HepG2 (cell line): ENCODE results near the gene TMEM198. TPM values are rescaled to one million over a fixed set of nuclear protein-coding genes. Genes with fewer than 3 reads are reported as not detected.

Experiments used
- ETV5 ChIP-seq: IDR thresholded peaks from 2 replicates; pipeline ENCODE4 v1.6.1; 2018; ENCODE audit warnings: missing biosample characterization, missing genetic modification reagents, inconsistent platforms, borderline replicate concordance
- IRF2 ChIP-seq: IDR thresholded peaks from 2 replicates; pipeline ENCODE4 v1.6.1; 2018; ENCODE audit warnings: missing genetic modification reagents, missing compliant biosample characterization
- NAIF1 ChIP-seq: sonication (generic); formaldehyde crosslinking; IDR thresholded peaks from 2 replicates; pipeline ENCODE4 v1.5.0; 2020; ENCODE audit warnings: mild to moderate bottlenecking, missing genetic modification reagents, borderline replicate concordance
- NFIB ChIP-seq: sonication (generic); formaldehyde crosslinking; IDR thresholded peaks from 2 replicates; pipeline ENCODE4 v1.9.0; 2021; ENCODE audit warnings: missing genetic modification reagents, mild to moderate bottlenecking, borderline replicate concordance
- NFYB ChIP-seq: sonication (generic); formaldehyde crosslinking; IDR thresholded peaks from 2 replicates; pipeline ENCODE4 v1.4.0; 2020; ENCODE audit warnings: missing genetic modification reagents
- NR2C2 ChIP-seq: sonication (generic); formaldehyde crosslinking; IDR thresholded peaks from 2 replicates; pipeline ENCODE4 v1.4.0; 2020; ENCODE audit warnings: missing genetic modification reagents, mild to moderate bottlenecking, moderate library complexity, borderline replicate concordance
- RFXANK ChIP-seq: IDR thresholded peaks from 2 replicates; pipeline ENCODE4 v1.6.1; 2016
- ZBTB42 ChIP-seq: sonication (generic); formaldehyde crosslinking; IDR thresholded peaks from 2 replicates; pipeline ENCODE4 v1.5.0; 2020; ENCODE audit warnings: mild to moderate bottlenecking, missing genetic modification reagents
- ZNF12 ChIP-seq: sonication (generic); formaldehyde crosslinking; IDR thresholded peaks from 2 replicates; pipeline ENCODE4 v1.5.0; 2020; ENCODE audit warnings: missing genetic modification reagents
- ZNF264 ChIP-seq: sonication (generic); formaldehyde crosslinking; IDR thresholded peaks from 2 replicates; pipeline ENCODE4 v1.4.0; 2020; ENCODE audit warnings: missing genetic modification reagents
- ZNF354B ChIP-seq: sonication (generic); formaldehyde crosslinking; IDR thresholded peaks from 2 replicates; pipeline ENCODE4 v1.8.0; 2022; ENCODE audit warnings: mild to moderate bottlenecking, missing genetic modification reagents
- polyA plus RNA-seq, 8 experiments: library from polyadenylated mRNA; depleted of rRNA in 3 of 8; stranded (reverse) in 7 of 8; unstranded in 1 of 8; fragments of >200 nt; fragmentation: Illumina TruSeq in 4 of 8; extraction: Trizol in 4 of 8; gene quantifications; 2 replicates each; pipeline versions ENCODE4 v1.2.1 to v1.2.3, GENCODE V29; 2011 to 2016; ENCODE audit warnings: low read depth in 4 of 8, missing spikeins in 1 of 8, mixed read lengths in 1 of 8; ENCODE audit not compliant: insufficient read depth in 1 of 8
- total RNA-seq, 5 experiments: library from RNA; depleted of rRNA; stranded (reverse); fragments of >200 nt; fragmentation: Illumina TruSeq; extraction: Trizol; gene quantifications; 2 replicates each; pipeline ENCODE4 v1.2.3, GENCODE V29; 2016; ENCODE audit warnings: low read depth in 1 of 5
- TF ChIP-seq, protein P1 (sequence below): sonication (generic); formaldehyde crosslinking; IDR thresholded peaks from 2 replicates; pipeline ENCODE4 v1.4.0; 2020; ENCODE audit warnings: missing genetic modification reagents
- TF ChIP-seq, protein P2 (sequence below): sonication (generic); formaldehyde crosslinking; IDR thresholded peaks from 2 replicates; pipeline ENCODE4 v1.5.0; 2020; ENCODE audit warnings: missing genetic modification reagents
- TF ChIP-seq, protein P3 (sequence below): sonication (generic); formaldehyde crosslinking; IDR thresholded peaks from 2 replicates; pipeline ENCODE4 v1.4.0; 2020; ENCODE audit warnings: missing genetic modification reagents, borderline replicate concordance
- TF ChIP-seq, protein P4 (sequence below): sonication (generic); formaldehyde crosslinking; IDR thresholded peaks from 2 replicates; pipeline ENCODE4 v1.8.0; 2022; ENCODE audit warnings: mild to moderate bottlenecking, missing genetic modification reagents; ENCODE audit not compliant: insufficient replicate concordance
- TF ChIP-seq, protein P5 (sequence below): sonication (generic); formaldehyde crosslinking; IDR thresholded peaks from 2 replicates; pipeline ENCODE4 v1.5.0; 2020; ENCODE audit warnings: missing genetic modification reagents
- TF ChIP-seq, protein P6 (sequence below): sonication (generic); formaldehyde crosslinking; IDR thresholded peaks from 2 replicates; pipeline ENCODE4 v1.4.0; 2020; ENCODE audit warnings: low read depth, mild to moderate bottlenecking, missing genetic modification reagents

TMEM198 gene
- total and polyA plus RNA-seq, 2 of the 13 experiments (the other 11 are each of a cell fraction or from before 2014, with no cell fraction given): 17.3 to 23.5 TPM

DNA sequence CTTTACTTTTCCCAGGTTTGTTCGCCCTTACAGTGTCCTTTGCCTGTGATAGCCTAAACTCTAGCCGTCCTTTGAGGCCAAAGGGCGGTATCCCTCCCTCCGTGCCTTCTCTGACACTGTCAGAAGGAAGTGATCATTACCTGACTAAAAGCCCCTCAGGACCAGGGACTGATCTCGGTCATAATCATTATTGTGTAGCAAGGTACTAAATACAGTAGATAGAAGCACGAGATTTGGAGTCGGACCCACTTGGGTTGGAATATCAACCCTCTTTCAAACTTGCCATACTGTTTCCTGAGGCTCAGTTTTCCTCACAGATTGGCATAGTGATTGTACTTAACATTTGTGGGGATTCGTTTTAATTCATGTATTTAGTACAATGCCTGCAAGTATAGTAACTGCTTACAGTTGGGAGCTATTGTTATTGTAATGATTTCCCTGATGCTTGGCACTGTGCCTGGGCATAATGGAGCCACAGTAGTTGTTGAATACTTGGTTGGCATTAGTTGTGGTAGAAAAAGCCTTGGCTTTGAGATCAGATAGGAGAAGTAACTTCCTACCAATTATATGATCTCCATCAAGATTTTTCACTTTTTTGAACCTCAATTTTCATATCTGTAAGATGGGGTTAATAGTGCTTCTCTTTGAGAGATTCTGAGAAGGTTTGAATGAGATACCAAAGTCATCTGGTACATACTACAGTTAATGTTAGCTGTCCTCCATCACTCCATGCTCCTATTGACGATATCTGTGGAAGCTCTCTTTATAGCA, 54.7 kb downstream of the TMEM198 start (continued):
- TF ChIP-seq, protein P1, sequence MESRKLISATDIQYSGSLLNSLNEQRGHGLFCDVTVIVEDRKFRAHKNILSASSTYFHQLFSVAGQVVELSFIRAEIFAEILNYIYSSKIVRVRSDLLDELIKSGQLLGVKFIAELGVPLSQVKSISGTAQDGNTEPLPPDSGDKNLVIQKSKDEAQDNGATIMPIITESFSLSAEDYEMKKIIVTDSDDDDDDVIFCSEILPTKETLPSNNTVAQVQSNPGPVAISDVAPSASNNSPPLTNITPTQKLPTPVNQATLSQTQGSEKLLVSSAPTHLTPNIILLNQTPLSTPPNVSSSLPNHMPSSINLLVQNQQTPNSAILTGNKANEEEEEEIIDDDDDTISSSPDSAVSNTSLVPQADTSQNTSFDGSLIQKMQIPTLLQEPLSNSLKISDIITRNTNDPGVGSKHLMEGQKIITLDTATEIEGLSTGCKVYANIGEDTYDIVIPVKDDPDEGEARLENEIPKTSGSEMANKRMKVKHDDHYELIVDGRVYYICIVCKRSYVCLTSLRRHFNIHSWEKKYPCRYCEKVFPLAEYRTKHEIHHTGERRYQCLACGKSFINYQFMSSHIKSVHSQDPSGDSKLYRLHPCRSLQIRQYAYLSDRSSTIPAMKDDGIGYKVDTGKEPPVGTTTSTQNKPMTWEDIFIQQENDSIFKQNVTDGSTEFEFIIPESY (CRISPR knock-in tag): no peak; the same call in 1 of the 2 replicates
- TF ChIP-seq ZNF264 (no peak), NAIF1 (CRISPR knock-in tag) (no peak), RFXANK (CRISPR knock-in tag) (no peak), ETV5 (no peak), IRF2 (CRISPR knock-in tag) (no peak), ZNF12 (CRISPR knock-in tag) (no peak), NR2C2 (CRISPR knock-in tag) (no peak), NFIB (CRISPR knock-in tag) (no peak), ZNF354B (CRISPR knock-in tag) (no peak), NFYB (no peak), ZBTB42 (no peak)
- TF ChIP-seq, protein P2, sequence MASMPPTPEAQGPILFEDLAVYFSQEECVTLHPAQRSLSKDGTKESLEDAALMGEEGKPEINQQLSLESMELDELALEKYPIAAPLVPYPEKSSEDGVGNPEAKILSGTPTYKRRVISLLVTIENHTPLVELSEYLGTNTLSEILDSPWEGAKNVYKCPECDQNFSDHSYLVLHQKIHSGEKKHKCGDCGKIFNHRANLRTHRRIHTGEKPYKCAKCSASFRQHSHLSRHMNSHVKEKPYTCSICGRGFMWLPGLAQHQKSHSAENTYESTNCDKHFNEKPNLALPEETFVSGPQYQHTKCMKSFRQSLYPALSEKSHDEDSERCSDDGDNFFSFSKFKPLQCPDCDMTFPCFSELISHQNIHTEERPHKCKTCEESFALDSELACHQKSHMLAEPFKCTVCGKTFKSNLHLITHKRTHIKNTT (CRISPR knock-in tag): no peak
- TF ChIP-seq, protein P3, sequence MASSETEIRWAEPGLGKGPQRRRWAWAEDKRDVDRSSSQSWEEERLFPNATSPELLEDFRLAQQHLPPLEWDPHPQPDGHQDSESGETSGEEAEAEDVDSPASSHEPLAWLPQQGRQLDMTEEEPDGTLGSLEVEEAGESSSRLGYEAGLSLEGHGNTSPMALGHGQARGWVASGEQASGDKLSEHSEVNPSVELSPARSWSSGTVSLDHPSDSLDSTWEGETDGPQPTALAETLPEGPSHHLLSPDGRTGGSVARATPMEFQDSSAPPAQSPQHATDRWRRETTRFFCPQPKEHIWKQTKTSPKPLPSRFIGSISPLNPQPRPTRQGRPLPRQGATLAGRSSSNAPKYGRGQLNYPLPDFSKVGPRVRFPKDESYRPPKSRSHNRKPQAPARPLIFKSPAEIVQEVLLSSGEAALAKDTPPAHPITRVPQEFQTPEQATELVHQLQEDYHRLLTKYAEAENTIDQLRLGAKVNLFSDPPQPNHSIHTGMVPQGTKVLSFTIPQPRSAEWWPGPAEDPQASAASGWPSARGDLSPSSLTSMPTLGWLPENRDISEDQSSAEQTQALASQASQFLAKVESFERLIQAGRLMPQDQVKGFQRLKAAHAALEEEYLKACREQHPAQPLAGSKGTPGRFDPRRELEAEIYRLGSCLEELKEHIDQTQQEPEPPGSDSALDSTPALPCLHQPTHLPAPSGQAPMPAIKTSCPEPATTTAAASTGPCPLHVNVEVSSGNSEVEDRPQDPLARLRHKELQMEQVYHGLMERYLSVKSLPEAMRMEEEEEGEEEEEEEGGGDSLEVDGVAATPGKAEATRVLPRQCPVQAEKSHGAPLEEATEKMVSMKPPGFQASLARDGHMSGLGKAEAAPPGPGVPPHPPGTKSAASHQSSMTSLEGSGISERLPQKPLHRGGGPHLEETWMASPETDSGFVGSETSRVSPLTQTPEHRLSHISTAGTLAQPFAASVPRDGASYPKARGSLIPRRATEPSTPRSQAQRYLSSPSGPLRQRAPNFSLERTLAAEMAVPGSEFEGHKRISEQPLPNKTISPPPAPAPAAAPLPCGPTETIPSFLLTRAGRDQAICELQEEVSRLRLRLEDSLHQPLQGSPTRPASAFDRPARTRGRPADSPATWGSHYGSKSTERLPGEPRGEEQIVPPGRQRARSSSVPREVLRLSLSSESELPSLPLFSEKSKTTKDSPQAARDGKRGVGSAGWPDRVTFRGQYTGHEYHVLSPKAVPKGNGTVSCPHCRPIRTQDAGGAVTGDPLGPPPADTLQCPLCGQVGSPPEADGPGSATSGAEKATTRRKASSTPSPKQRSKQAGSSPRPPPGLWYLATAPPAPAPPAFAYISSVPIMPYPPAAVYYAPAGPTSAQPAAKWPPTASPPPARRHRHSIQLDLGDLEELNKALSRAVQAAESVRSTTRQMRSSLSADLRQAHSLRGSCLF: no peak
- TF ChIP-seq, protein P4, sequence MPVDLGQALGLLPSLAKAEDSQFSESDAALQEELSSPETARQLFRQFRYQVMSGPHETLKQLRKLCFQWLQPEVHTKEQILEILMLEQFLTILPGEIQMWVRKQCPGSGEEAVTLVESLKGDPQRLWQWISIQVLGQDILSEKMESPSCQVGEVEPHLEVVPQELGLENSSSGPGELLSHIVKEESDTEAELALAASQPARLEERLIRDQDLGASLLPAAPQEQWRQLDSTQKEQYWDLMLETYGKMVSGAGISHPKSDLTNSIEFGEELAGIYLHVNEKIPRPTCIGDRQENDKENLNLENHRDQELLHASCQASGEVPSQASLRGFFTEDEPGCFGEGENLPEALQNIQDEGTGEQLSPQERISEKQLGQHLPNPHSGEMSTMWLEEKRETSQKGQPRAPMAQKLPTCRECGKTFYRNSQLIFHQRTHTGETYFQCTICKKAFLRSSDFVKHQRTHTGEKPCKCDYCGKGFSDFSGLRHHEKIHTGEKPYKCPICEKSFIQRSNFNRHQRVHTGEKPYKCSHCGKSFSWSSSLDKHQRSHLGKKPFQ (CRISPR knock-in tag): no peak
- TF ChIP-seq, protein P5, sequence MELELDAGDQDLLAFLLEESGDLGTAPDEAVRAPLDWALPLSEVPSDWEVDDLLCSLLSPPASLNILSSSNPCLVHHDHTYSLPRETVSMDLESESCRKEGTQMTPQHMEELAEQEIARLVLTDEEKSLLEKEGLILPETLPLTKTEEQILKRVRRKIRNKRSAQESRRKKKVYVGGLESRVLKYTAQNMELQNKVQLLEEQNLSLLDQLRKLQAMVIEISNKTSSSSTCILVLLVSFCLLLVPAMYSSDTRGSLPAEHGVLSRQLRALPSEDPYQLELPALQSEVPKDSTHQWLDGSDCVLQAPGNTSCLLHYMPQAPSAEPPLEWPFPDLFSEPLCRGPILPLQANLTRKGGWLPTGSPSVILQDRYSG (CRISPR knock-in tag): no peak
- TF ChIP-seq, protein P6, sequence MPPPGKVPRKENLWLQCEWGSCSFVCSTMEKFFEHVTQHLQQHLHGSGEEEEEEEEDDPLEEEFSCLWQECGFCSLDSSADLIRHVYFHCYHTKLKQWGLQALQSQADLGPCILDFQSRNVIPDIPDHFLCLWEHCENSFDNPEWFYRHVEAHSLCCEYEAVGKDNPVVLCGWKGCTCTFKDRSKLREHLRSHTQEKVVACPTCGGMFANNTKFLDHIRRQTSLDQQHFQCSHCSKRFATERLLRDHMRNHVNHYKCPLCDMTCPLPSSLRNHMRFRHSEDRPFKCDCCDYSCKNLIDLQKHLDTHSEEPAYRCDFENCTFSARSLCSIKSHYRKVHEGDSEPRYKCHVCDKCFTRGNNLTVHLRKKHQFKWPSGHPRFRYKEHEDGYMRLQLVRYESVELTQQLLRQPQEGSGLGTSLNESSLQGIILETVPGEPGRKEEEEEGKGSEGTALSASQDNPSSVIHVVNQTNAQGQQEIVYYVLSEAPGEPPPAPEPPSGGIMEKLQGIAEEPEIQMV: no peak
